Nucleus accumbens (tissue), 56 donors: ENCODE results near the gene TNFRSF25.

Experiments used
- DNase-seq, 56 donors: peaks; one replicate each; lab custom pipeline; 2025; lab: John Stamatoyannopoulos, UW

The TNFRSF25 gene

DNA sequence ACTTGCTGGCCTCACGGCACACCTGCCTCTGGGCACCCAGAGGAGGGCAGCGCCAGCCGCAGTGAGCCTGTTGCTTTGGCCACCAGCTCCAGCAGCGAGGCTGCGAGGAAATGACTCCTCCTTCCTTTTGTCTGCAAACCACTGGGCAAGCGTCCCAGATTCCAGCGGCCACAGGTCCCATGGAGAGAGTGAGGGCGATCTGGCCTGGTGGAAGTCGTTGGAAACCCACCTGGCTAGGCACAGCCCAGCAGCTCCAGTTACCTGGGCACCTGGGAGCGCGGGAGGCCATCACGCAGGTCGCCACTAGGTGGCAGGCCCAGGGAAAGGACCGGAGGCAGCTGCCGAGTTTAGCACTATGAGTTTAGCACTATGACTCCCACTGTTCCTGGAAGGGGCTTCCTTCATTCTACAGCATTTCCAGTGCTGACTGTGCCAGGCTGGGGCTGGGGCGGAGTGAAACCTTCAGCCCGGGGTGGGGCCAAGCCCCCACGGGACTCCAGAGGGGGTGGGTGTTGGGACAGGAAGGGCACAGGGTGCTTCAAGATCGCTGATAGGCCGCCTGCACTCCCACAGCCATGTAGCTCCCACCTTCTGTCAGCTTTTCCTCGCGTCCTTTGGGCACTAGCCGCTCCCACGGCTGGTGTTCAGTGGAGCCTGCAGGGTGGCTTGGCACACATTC is 42.5 kb downstream of the TNFRSF25 start:
- DNase-seq = peak in 10 of 56 donors; percentile 7 to 43 (median 19)

DNA sequence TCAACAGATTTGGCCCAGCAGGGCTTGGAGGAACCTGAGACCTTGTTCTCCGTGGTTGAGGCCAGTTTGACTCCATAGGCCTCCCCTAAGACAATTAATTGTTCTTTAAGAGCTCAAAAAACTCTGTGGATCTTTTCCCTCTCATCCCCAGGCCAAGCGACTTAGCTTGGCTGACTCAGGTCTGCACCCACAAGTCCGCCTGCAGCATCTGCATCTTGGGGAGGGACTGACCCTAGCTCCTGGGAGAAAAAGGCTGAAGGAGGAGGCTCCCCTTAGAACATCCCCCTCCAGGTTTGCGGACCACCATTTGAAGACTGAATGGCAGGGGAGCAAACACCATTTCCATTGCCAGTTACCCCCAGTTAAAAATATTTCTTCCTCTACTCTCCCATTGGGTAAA is 44.7 kb downstream of the TNFRSF25 start:
- no peak for DNase-seq

DNA sequence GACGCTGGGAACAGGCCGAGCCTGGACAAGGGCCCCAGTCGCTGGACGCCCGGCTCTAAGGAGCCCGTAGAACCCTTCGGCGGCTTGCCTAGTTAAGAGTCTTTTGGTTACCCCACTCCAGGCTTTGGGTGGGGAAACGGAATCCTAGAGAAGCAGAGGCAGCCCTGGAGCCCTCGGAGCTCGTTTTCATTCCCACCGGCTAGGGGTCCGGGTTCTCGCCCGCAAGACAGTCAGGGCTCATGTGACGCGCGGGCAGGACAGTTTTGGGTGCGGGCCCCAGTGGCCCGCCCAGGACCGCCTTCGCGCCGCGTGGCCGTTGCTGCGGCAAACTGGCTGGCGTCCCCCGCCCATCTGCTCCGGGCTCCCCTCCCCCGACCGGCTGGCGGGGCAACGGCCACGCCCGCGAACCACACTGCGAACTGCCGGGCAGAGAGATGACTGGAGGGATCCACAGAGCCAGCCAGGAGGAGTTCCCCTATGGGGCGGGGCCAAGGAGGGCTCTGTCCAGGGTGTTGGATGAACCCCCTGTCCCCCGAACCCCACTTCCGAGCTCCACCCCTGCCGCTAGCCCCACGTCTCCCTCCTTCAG is 45.4 kb downstream of the TNFRSF25 start:
- DNase-seq = no peak

DNA sequence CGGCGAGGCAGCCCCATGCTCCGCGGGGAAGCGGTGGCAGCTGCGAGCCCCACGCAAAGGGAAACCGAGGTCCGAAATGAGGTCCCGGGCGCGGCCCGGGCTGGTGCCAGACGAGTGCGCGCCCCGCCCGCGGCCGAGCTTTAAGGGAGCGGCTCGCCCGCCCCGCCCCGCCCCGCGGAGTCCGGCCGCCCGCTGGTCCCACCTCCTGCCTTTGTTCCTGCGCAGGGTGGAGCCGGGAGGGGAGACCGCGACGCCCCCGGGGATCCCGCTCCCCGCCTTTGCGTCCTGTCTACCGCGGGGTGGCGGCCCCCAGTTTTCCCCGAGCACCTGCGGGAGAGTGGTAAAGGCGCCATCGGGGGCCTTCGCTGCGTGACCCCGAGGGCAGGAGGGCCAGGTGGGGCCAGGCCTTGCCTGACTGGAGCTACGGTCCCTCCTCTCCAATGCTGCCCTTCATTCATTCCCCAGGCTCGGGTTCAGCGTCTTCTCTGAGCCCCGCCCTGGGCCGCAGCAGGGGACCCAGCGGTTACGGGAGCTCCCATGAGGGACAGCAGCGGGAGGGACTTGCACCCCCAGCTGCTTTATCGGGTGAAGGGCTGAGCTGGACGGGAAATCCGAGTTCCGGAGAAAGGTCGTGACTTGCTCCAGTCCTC is 46.0 kb downstream of the TNFRSF25 start, which contains the start of gene HES2:
HES2 (minus strand) TSS at position 116 of the 650 bp plus-strand sequence; CDS start at position 17, 99 bp downstream.
- DNase-seq = peak in 1 of 56 donors; percentile 4

DNA sequence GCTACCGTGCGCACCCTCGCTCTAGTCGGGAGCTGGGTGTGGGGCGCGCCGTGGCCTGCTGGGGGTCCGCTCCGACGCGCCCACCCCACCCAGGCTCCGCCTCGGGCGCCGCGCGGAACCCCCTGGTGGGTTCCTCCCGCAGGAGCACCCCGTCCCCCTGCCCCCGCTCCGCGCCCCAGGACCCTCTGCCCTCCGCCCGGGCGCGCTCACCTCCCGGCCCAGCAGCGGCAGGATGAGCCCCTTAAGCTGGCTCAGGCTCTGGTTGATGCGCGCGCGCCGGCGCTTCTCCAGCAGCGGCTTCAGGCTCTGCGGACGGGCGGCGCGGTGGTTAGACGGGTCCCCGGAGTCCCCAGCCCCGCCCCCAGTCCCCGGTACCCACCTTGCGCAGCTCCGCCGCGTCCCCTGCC is 46.6 kb downstream of the TNFRSF25 start:
- DNase-seq = no peak

DNA sequence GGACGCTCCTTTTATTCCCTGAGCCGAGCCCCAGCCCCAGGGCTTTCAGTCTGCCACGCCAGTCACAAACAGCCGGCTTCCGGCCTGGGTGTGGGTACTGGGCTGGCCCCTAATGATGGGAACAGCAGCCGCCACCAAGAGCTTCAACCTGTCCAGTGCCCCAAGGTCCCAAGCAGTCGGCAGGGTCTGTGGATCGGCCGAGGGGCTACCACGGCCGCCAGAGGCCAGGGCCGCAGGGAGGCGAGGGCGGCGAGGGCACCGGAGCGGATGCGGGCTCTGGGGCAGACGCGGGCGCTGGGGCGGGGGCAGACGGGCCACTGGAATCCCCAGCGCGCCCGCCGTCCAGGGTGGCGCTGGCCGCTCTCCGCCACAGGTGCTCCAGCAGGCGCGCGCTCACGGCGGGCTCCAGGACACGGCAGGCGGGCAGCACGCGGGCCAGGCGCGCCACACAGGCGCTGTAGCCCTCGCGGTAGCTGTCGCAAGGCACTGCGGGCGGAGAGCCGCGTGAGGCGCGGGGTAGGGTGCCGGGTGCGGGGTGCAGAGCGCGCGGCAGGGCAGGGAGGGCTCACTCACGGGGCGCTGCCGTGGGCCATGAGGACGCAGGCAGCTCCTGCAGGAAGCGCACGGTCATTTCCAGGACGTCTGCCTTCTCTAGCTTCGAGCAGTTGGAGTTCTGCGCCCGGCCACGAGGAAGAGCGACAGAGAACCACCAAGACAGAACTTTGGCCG is 47.1 kb downstream of the TNFRSF25 start:
- DNase-seq = no peak

DNA sequence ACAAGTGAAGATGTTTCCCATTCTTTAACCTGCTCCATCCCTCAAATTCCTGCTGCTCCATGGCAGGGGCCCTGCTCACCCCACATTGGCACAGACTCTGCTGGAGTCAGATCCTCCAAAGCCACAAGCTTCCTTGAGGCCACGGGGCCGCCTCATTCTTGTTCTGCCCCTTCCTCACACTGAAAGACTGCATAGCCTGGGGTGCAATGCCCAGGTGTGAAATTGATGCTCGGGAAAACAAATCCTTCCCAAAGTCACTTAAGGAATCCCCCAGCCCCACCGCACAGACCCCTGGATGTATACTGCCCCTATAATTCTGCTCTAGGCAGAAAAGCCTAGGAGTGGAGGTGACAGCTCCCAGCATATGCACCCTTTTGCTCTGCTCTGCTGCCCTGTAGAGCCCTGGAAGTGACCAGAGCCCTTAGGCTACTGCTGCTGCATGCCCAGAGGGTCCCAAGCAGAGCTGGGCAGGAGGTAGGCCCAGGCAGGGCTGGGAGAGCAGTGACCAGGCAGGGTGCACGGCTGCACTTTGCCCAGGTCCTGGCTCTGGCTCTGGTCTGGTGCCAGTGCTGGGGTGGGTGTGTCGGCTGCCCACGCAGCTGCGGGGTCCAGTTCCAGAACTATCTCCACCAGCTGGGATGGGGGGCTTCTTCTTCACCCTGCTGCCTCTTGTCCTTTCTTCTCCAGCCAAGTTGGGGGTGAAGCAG is 47.9 kb downstream of the TNFRSF25 start:
- no peak for DNase-seq

DNA sequence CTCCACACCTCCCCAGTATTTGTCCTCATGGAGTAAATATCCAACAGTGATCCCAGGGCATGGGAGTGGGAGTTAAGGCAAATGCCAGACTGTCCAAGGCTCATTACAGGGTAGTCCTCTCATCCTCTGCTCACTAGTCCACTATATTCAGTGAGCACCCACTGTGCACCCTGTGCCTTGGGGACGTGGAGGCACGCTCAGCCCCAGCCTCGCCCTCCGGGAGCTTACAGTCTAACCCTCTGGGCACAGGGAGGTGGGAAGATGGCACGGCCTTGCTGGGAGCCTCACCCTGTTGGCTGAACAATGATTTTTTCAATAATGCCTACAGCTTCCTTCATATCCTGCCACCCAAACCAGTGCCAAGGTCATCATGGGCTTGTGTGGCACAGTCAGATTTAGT is 49.1 kb downstream of the TNFRSF25 start:
- no peak for DNase-seq

DNA sequence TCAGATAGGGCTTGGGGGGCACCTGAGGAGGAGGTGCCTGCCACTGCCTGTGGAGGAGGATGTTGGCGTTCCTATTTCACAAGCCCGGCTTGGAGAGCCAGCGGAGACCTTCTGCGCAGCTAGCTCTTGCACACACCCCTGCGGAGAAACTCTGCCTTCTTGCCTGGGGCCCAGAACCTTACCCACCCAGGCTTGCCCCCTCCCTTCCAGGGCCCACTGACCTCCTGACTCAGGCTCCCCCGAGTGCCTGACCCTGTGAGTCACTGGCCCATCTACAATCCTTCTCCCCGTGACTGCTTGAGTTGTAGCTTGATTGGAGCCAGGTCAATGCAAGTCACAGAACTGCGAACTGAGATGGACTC is 49.7 kb downstream of the TNFRSF25 start:
- no peak for DNase-seq

DNA sequence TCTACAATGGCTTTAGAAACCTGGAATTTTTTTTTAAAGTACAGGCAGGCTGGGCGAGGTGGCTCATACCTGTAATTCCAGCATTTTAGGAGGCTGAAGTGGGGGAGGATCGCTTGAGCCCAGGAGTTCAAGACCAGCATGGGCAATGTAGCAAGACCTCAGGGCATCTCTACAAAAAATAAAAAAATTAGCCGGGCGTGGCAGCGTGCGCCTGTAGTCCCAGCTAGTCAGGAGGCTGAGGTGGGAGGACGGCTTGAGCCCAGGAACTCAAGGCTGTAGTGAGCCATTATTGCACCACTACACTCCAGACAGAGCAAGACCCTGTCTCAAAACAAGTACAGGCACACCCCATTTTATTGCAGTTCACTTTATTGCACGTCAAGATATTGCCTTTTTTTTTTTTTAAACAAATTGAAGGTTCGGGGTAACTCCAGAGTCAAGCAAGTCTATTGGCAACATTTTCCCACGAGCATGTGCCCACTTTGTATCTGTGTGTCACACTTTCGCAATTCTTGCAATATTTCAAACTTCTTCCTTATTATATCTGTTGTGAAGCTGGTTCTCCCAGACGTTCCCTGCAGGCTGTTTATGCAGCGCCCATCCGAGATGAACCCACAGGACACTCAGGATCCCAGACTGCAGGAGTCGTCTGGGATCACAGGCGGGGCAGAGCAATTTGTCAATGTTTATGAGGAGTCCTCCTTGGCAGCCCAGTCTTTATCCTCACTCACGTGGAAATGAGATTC is 50.9 kb downstream of the TNFRSF25 start:
- no peak for DNase-seq

DNA sequence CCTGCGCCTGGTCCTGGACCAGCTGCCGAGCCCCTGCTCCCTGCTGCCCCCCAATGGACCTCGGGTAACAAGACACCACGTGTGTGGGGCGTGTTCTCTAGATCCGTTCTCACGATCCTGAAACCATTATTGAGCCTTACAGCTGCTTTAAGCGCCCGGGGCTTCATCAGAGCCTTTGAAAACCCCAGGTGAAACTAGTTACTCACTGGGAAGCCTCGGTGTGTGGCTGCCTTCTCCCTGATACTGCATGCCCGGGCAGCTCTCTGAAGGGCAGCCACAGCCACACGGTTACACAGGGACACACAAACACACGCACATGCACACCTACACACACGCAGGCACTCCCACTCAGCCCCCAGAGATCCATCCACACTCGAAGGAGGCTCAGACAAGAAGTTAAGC is 51.5 kb downstream of the TNFRSF25 start:
- DNase-seq = peak in 11 of 56 donors; percentile 4 to 29 (median 15)

DNA sequence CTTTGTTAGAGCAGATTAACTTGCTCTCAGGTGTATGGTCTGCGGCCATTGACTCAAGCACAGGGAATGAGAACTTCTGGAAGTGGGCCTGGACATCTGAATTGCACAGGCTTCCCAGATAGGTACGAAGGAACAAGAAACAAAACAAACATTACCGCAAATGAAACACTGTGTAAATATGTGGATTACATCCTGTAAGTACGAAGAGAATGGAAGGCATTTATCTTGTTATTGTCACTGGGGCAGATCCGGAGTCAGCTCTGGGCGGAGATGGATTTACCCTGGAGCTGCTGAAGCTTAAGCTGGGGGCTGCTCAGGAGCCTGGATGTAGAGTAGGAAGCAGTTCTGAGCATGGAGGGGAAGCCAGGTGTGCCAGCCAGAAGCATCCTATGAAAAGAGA is 53.1 kb downstream of the TNFRSF25 start:
- no peak for DNase-seq
